ENCODE data around the gene CAMP. TPM values are rescaled to one million over a fixed set of nuclear protein-coding genes. Genes with fewer than 3 reads are reported as not detected.
"Not testable (repeated sequence)": the region's sequence is repeated elsewhere in the genome, so short reads cannot be mapped to it uniquely, and the experiment has no call there.

The CAMP gene
- total RNA-seq, 1 donor from 2014 or later, result not detected

GRCh38 chr3:48190911-48191310 is 32.4 kb upstream of the CAMP start:
- H3K27me3 Mint-ChIP-seq (ENCODE audit: insufficient read depth), result peaks cover 10% of the 10 kb centered on the region
- peaks cover 21% of the 10 kb centered on the region for H3K4me1 Mint-ChIP-seq (ENCODE audit: low read depth)
- no peak for DNase-seq (ENCODE audit: low spot score)
- no peak overlapping the region for H3K27ac Mint-ChIP-seq
- intact Hi-C loops (cut with micrococcal nuclease), result no loop called here
- H3K9me3 Mint-ChIP-seq, result no peaks in the 10 kb centered on the region
- H3K36me3 Mint-ChIP-seq (ENCODE audit: low read depth), result peaks cover 11% of the 10 kb centered on the region
- no peak overlapping the region for H3K4me3 Mint-ChIP-seq

- H3K27me3 Mint-ChIP-seq (ENCODE audit: insufficient read depth), result peaks cover 15% of the 10 kb centered on the region
- no peaks in the 10 kb centered on the region for H3K36me3 Mint-ChIP-seq (ENCODE audit: low read depth)
- H3K27ac Mint-ChIP-seq, result no peak overlapping the region
- no peaks in the 10 kb centered on the region for H3K9me3 Mint-ChIP-seq
- intact Hi-C loops (cut with micrococcal nuclease), result loop anchor here (1.0 kb wide), 1 partner anchor 242 kb away; no protein-coding TSS in a partner anchor
- no peak for DNase-seq (ENCODE audit: low spot score)
- H3K4me3 Mint-ChIP-seq, result no peak overlapping the region
- H3K4me1 Mint-ChIP-seq (ENCODE audit: low read depth), result no peaks in the 10 kb centered on the region
Measured at GRCh38 chr3:48194446-48195071, 28.7 kb upstream of the CAMP start.

GRCh38 chr3:48196611-48197010 is 26.7 kb upstream of the CAMP start:
- Mint-ChIP-seq H3K4me1 (ENCODE audit: low read depth) (no peaks in the 10 kb centered on the region), H3K4me3 (no peak overlapping the region), H3K36me3 (ENCODE audit: low read depth) (no peaks in the 10 kb centered on the region), H3K27ac (no peak overlapping the region), H3K27me3 (ENCODE audit: insufficient read depth) (peaks cover 17% of the 10 kb centered on the region), H3K9me3 (no peaks in the 10 kb centered on the region)
- intact Hi-C loops (cut with micrococcal nuclease), result no loop called here
- no peak for DNase-seq (ENCODE audit: low spot score)

- intact Hi-C loops (cut with micrococcal nuclease), result no loop called here
- no peaks in the 10 kb centered on the region for H3K9me3 Mint-ChIP-seq
Measured at GRCh38 chr3:48199117-48199516, 24.2 kb upstream of the CAMP start.

GRCh38 chr3:48202632-48203031 is 20.7 kb upstream of the CAMP start:
- intact Hi-C loops (cut with micrococcal nuclease), result no loop called here
- no peaks in the 10 kb centered on the region for H3K36me3 Mint-ChIP-seq (ENCODE audit: low read depth)
- no peaks in the 10 kb centered on the region for H3K9me3 Mint-ChIP-seq
- no peak overlapping the region for H3K4me3 Mint-ChIP-seq
- no peak overlapping the region for H3K27ac Mint-ChIP-seq
- no peaks in the 10 kb centered on the region for H3K4me1 Mint-ChIP-seq (ENCODE audit: low read depth)
- no peak for DNase-seq (ENCODE audit: low spot score)
- peaks cover 2% of the 10 kb centered on the region for H3K27me3 Mint-ChIP-seq (ENCODE audit: insufficient read depth)

More at GRCh38 chr3:48199117-48199516, 24.2 kb upstream of the CAMP start:
- no peaks in the 10 kb centered on the region for H3K36me3 Mint-ChIP-seq (ENCODE audit: low read depth)
- no peaks in the 10 kb centered on the region for H3K4me1 Mint-ChIP-seq (ENCODE audit: low read depth)
- no peak for DNase-seq (ENCODE audit: low spot score)
- H3K27ac Mint-ChIP-seq, result no peak overlapping the region
- H3K4me3 Mint-ChIP-seq, result no peak overlapping the region
- H3K27me3 Mint-ChIP-seq (ENCODE audit: insufficient read depth), result peaks cover 9% of the 10 kb centered on the region

GRCh38 chr3:48208076-48208475 is 15.2 kb upstream of the CAMP start:
- no peaks in the 10 kb centered on the region for H3K4me1 Mint-ChIP-seq (ENCODE audit: low read depth)
- no peak overlapping the region for H3K4me3 Mint-ChIP-seq
- no peaks in the 10 kb centered on the region for H3K36me3 Mint-ChIP-seq (ENCODE audit: low read depth)
- H3K27ac Mint-ChIP-seq, result no peak overlapping the region
- no peaks in the 10 kb centered on the region for H3K9me3 Mint-ChIP-seq
- intact Hi-C loops (cut with micrococcal nuclease), result no loop called here
- no peak for DNase-seq (ENCODE audit: low spot score)
- H3K27me3 Mint-ChIP-seq (ENCODE audit: insufficient read depth), result no peaks in the 10 kb centered on the region

- Mint-ChIP-seq H3K27ac (no peak overlapping the region), H3K9me3 (no peaks in the 10 kb centered on the region), H3K36me3 (ENCODE audit: low read depth) (no peaks in the 10 kb centered on the region), H3K4me3 (no peak overlapping the region), H3K27me3 (ENCODE audit: insufficient read depth) (no peaks in the 10 kb centered on the region), H3K4me1 (ENCODE audit: low read depth) (no peaks in the 10 kb centered on the region)
- intact Hi-C loops (cut with micrococcal nuclease), result no loop called here
- no peak for DNase-seq (ENCODE audit: low spot score)
Measured at GRCh38 chr3:48209445-48209844, 13.8 kb upstream of the CAMP start.

GRCh38 chr3:48210534-48210933 is 12.8 kb upstream of the CAMP start:
- H3K9me3 Mint-ChIP-seq; DNase-seq (ENCODE audit: low spot score); H3K27ac Mint-ChIP-seq; intact Hi-C loops (cut with micrococcal nuclease); H3K4me1 Mint-ChIP-seq (ENCODE audit: low read depth); H3K36me3 Mint-ChIP-seq (ENCODE audit: low read depth); H3K4me3 Mint-ChIP-seq; H3K27me3 Mint-ChIP-seq (ENCODE audit: insufficient read depth): not testable (repeated sequence)

- DNase-seq (ENCODE audit: low spot score); H3K36me3 Mint-ChIP-seq (ENCODE audit: low read depth); H3K27me3 Mint-ChIP-seq (ENCODE audit: insufficient read depth); H3K9me3 Mint-ChIP-seq; H3K4me1 Mint-ChIP-seq (ENCODE audit: low read depth); intact Hi-C loops (cut with micrococcal nuclease); H3K27ac Mint-ChIP-seq; H3K4me3 Mint-ChIP-seq: not testable (repeated sequence)
Measured at GRCh38 chr3:48211776-48212175, 11.5 kb upstream of the CAMP start.

- H3K9me3 Mint-ChIP-seq, result no peaks in the 10 kb centered on the region
- H3K4me3 Mint-ChIP-seq, result no peak overlapping the region
- H3K36me3 Mint-ChIP-seq (ENCODE audit: low read depth), result no peaks in the 10 kb centered on the region
- no peak for DNase-seq (ENCODE audit: low spot score)
- intact Hi-C loops (cut with micrococcal nuclease), result no loop called here
- H3K27ac Mint-ChIP-seq, result no peak overlapping the region
- no peaks in the 10 kb centered on the region for H3K4me1 Mint-ChIP-seq (ENCODE audit: low read depth)
- peaks cover 2% of the 10 kb centered on the region for H3K27me3 Mint-ChIP-seq (ENCODE audit: insufficient read depth)
Measured at GRCh38 chr3:48214225-48214624, 9.1 kb upstream of the CAMP start.

- H3K4me1 Mint-ChIP-seq (ENCODE audit: low read depth), result no peaks in the 10 kb centered on the region
- H3K9me3 Mint-ChIP-seq, result no peaks in the 10 kb centered on the region
- H3K36me3 Mint-ChIP-seq (ENCODE audit: low read depth), result no peaks in the 10 kb centered on the region
- no peak overlapping the region for H3K27ac Mint-ChIP-seq
- H3K4me3 Mint-ChIP-seq, result no peak overlapping the region
- no peak for DNase-seq (ENCODE audit: low spot score)
- intact Hi-C loops (cut with micrococcal nuclease), result no loop called here
- H3K27me3 Mint-ChIP-seq (ENCODE audit: insufficient read depth), result peaks cover 3% of the 10 kb centered on the region
Measured at GRCh38 chr3:48215019-48215418, 8.3 kb upstream of the CAMP start.

GRCh38 chr3:48215466-48215865 is 7.8 kb upstream of the CAMP start:
- Mint-ChIP-seq H3K27me3 (ENCODE audit: insufficient read depth) (peaks cover 4% of the 10 kb centered on the region), H3K27ac (no peak overlapping the region), H3K9me3 (no peaks in the 10 kb centered on the region), H3K36me3 (ENCODE audit: low read depth) (no peaks in the 10 kb centered on the region), H3K4me1 (ENCODE audit: low read depth) (no peaks in the 10 kb centered on the region), H3K4me3 (no peak overlapping the region)
- intact Hi-C loops (cut with micrococcal nuclease), result no loop called here
- DNase-seq (ENCODE audit: low spot score), result no peak

- intact Hi-C loops (cut with micrococcal nuclease), result no loop called here
- DNase-seq (ENCODE audit: low spot score), result no peak
Measured at GRCh38 chr3:48215876-48216275, 7.4 kb upstream of the CAMP start.

GRCh38 chr3:48217449-48217848 is 5.8 kb upstream of the CAMP start:
- H3K4me1 Mint-ChIP-seq (ENCODE audit: low read depth), result no peaks in the 10 kb centered on the region
- H3K9me3 Mint-ChIP-seq, result no peaks in the 10 kb centered on the region
- H3K4me3 Mint-ChIP-seq, result no peak overlapping the region
- no peaks in the 10 kb centered on the region for H3K36me3 Mint-ChIP-seq (ENCODE audit: low read depth)
- DNase-seq (ENCODE audit: low spot score), result no peak
- H3K27me3 Mint-ChIP-seq (ENCODE audit: insufficient read depth), result peaks cover 7% of the 10 kb centered on the region
- intact Hi-C loops (cut with micrococcal nuclease), result no loop called here
- no peak overlapping the region for H3K27ac Mint-ChIP-seq

More at GRCh38 chr3:48215876-48216275, 7.4 kb upstream of the CAMP start:
- H3K27ac Mint-ChIP-seq, result no peak overlapping the region
- no peaks in the 10 kb centered on the region for H3K9me3 Mint-ChIP-seq
- no peaks in the 10 kb centered on the region for H3K36me3 Mint-ChIP-seq (ENCODE audit: low read depth)
- H3K27me3 Mint-ChIP-seq (ENCODE audit: insufficient read depth), result peaks cover 4% of the 10 kb centered on the region
- H3K4me1 Mint-ChIP-seq (ENCODE audit: low read depth), result no peaks in the 10 kb centered on the region
- no peak overlapping the region for H3K4me3 Mint-ChIP-seq
